ENCODE results near the gene CALHM4.
"Not testable (repeated sequence)": the region's sequence is repeated elsewhere in the genome, so short reads cannot be mapped to it uniquely, and the experiment has no call there.

Gene CALHM4

DNA sequence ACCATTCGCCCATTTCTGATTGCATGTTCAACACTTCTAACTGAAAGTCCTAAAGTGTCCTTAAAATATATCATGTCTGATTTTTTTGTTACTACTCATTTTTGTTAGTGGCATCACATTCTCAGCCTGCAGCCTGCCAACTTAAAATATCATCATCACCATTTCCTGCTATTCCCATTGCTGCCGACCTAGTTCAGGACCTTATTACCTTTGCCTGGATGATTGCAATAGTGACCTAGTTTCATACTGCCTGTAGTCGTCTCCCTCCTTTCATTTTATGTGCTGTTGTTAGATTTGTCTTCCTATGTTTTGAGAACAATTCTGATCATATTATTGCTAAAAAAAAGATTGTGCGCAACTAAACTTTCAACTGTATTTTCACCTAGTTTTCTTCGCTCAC, 23.9 kb downstream of the CALHM4 start:
- DNase-seq (ENCODE audit: low spot score), result no peak

GRCh38 chr6:116578335-116578734, 24.8 kb downstream of the CALHM4 start:
- no peak for DNase-seq (ENCODE audit: low spot score)

- no peak for DNase-seq (ENCODE audit: low spot score)
Measured at GRCh38 chr6:116579143-116579542, 25.6 kb downstream of the CALHM4 start.

DNA sequence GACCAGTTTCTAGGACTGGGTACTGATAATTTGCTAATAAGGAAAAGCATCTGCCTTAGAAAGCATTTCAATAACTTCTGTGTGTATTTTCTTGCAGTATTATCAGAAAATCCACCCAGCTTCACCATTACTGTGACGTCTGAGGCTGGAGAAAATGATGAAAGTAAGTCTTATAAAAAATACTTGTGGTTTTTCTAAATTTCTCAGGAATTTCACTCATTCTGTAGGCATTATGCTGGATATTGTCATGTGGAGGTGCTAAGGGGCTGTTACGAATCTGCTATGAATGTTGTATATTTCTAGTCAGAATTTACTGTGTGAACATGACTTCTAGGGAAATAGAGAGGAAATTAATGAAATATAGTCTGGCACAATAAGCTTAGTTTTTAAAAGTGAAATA, 26.6 kb downstream of the CALHM4 start:
- no peak for DNase-seq (ENCODE audit: low spot score)

DNA sequence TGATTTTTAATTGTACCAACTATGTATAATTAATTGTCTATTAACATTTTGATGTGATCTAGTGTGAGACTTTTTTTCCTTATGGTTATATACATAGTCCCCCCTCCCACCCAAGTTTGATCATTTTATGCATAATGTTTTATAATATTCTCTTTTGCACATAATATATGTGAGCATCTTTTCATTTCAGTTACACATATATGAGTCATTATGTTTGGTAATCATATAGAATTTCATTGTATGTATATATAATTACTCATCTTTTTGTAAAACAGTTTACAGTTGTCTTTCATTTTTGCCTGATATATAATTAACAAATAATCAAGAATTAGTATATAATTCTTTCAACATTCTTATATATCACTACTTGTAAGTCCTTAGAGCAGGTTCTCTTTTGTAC, 32.7 kb downstream of the CALHM4 start:
- DNase-seq (ENCODE audit: low spot score), result no peak

DNA sequence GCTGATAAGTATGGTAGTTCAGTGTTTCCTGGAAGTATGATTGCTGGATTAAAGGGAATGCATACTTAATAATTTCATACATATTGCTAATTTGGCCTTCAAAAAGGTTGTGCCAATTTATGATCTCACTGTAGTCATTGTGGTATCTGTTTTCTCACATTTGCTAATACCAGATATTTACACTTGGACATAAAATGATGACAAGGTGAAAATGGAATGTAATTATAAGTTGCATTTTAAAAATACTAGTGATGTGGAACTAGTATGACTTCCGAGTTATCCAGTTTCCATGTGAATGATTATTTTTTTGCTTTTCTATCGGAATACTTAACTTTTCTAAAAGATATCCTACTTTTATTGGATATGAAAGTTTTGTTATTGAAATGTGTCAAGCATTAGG, 33.2 kb downstream of the CALHM4 start:
- DNase-seq (ENCODE audit: low spot score), result no peak

- DNase-seq (ENCODE audit: low spot score), result no peak
Measured at GRCh38 chr6:116595247-116595646, 41.7 kb downstream of the CALHM4 start.

DNA sequence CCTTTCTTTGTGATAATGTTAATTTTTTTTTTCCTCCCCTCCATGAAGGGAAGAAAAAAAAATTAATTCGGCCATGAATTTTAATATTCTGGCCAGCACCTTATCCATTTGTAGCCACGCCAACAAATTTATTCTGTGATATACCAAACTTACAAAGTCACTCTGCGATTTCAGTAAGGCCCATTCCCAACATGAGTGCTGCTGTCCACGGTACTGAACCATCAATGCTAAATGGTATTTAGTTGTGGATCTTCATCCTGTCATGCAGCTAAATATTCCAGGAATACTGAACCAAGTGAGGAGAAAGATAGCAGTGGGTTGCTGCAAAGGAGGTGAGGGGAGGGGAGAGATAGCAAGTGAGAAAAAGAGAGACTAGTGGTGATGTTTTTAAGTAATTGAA, 43.3 kb downstream of the CALHM4 start:
- DNase-seq (ENCODE audit: low spot score), result peak; percentile 38

GRCh38 chr6:116603916-116604315, 50.4 kb downstream of the CALHM4 start:
- DNase-seq (ENCODE audit: low spot score), result not testable (repeated sequence)

DNA sequence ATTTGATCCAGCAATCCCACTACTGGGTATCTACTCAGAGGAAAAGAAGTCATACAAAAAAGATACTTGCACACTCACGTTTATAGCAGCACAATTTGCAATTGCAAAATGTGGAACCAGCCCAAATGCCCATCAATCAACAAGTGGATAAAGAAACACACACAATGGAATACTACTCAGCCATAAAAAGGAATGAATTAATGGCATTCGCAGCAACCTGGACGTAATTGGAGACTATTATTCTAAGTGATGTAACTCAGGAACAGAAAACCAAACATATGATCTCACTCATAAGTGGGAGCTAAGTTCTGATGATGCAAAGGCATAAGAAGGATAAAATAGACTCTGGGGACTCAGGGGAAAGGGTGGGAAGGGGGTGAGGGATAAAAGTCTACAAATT, 51.3 kb downstream of the CALHM4 start:
- not testable (repeated sequence) for DNase-seq (ENCODE audit: low spot score)

- no peak for DNase-seq (ENCODE audit: low spot score)
Measured at GRCh38 chr6:116605935-116606334, 52.4 kb downstream of the CALHM4 start.
